Glutamatergic neuron (in vitro differentiated cells): ENCODE measurements around the gene PLCL2. TPM values are rescaled to one million over a fixed set of nuclear protein-coding genes. Genes with fewer than 3 reads are reported as not detected.

Experiments
- DNase-seq: peaks from one replicate; pipeline ENCODE4 v3.0.0; 2022
- H3K27ac Mint-ChIP-seq: one replicate; pipeline ENCODE4 v1.8.0; 2020; ENCODE audit warnings: mild to moderate bottlenecking, mixed read lengths, inconsistent platforms; ENCODE audit not compliant: unreplicated experiment
- H3K27me3 Mint-ChIP-seq: one replicate; pipeline ENCODE4 v1.8.0; 2020; ENCODE audit warnings: mild to moderate bottlenecking, moderate library complexity, mixed read lengths, inconsistent platforms; ENCODE audit not compliant: unreplicated experiment
- H3K36me3 Mint-ChIP-seq: one replicate; pipeline ENCODE4 v1.8.0; 2020; ENCODE audit warnings: mild to moderate bottlenecking, mixed read lengths, inconsistent platforms; ENCODE audit not compliant: unreplicated experiment
- H3K4me1 Mint-ChIP-seq: one replicate; pipeline ENCODE4 v1.8.0; 2020; ENCODE audit warnings: mild to moderate bottlenecking, low read depth, mixed read lengths, inconsistent platforms; ENCODE audit not compliant: unreplicated experiment
- H3K4me3 Mint-ChIP-seq: one replicate; pipeline ENCODE4 v1.8.0; 2020; ENCODE audit warnings: mild to moderate bottlenecking, mixed read lengths, inconsistent platforms; ENCODE audit not compliant: unreplicated experiment
- H3K9me3 Mint-ChIP-seq: one replicate; pipeline ENCODE4 v1.8.0; 2020; ENCODE audit warnings: mild to moderate bottlenecking, moderate library complexity, mixed read lengths, inconsistent platforms; ENCODE audit not compliant: unreplicated experiment
- total RNA-seq: library from RNA; stranded (reverse); fragmentation: NEBNext Ultra II Directional; extraction: Animal tissue kit (Norgen Biotek cat#: 25700); gene quantifications from one replicate; pipeline ENCODE4 v1.2.1, GENCODE V29; 2021; ENCODE audit not compliant: unreplicated experiment
- TF ChIP-seq, protein P1 (sequence below): fragments of 200-600 bp; sonication (generic); IDR thresholded peaks from one replicate; pipeline ENCODE4 v1.5.0; 2021; ENCODE audit not compliant: partially characterized antibody, unreplicated experiment

The PLCL2 gene
- total RNA-seq, 1 donor from 2014 or later: 71.1 TPM

DNA sequence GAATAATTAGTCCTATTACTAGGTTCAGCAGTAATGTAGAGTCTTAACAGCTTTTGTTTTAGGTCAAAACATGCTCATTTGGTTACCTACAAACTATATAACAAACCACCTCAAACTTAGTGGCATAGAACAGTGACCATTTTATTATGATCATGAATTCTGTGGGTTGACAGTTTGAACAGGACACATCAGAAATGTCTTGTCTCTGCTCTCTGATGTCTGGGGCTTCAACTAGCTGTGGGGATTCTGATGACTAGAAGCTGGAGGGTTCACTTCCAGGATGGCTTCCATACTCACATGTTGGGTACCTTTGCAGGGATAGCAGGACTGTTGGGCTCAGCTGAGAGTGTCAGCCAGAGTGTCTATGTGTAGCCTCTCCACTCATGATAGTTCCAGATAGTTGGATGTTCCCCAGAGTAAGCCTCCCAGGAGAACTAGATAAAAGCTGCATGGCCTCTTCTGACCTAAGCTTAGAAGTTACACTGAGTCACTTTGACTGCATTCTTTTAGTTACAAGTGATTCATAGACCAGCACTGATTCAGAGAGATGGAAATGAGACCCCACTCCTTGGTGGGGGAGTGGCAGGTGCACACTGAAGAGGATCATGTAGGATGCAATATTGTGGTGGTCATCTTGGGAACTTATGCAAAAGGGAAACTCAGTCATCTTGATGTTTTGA, 32.6 kb downstream of the PLCL2 start:
- Mint-ChIP-seq H3K4me3 (no peak overlapping the region), H3K27me3 (no peaks in the 10 kb centered on the region), H3K9me3 (peaks cover 2% of the 10 kb centered on the region), H3K27ac (no peak overlapping the region), H3K36me3 (no peaks in the 10 kb centered on the region), H3K4me1 (peaks cover 33% of the 10 kb centered on the region)
- no peak for DNase-seq
- TF ChIP-seq, protein P1, sequence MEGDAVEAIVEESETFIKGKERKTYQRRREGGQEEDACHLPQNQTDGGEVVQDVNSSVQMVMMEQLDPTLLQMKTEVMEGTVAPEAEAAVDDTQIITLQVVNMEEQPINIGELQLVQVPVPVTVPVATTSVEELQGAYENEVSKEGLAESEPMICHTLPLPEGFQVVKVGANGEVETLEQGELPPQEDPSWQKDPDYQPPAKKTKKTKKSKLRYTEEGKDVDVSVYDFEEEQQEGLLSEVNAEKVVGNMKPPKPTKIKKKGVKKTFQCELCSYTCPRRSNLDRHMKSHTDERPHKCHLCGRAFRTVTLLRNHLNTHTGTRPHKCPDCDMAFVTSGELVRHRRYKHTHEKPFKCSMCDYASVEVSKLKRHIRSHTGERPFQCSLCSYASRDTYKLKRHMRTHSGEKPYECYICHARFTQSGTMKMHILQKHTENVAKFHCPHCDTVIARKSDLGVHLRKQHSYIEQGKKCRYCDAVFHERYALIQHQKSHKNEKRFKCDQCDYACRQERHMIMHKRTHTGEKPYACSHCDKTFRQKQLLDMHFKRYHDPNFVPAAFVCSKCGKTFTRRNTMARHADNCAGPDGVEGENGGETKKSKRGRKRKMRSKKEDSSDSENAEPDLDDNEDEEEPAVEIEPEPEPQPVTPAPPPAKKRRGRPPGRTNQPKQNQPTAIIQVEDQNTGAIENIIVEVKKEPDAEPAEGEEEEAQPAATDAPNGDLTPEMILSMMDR: no peak

DNA sequence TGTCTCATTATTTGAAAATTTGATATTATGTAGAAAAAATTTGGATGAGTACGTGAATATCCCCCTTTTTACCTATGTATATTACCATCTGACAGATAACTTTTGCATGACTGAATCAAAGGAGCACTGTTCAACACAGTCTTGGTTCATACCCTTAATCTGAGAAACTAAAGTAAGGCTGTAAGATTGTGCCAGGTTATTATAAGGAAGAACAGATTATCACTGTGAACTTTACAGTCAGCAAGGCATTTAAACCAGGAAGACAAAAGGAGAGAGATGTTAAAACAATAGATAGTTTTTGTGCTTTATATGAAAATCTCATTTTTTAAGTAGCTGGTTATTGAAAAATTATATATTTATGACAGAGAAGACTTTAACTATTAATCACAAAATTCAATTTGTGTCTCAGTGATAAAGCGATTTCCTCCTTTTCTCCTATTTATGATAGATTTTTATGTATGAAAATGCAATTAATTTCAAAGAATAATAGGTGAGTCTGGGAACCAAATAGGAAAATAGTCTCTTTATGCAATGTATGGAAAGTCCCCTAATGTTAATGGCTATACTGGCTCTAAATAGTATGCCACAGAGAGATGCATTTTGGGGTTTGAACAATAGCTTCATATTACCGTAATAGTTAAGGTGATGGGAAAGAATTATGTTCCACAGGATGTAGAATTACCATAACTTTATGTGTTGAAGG, 33.4 kb downstream of the PLCL2 start:
- Mint-ChIP-seq H3K36me3 (no peaks in the 10 kb centered on the region), H3K4me1 (peaks cover 28% of the 10 kb centered on the region), H3K9me3 (no peaks in the 10 kb centered on the region), H3K27me3 (no peaks in the 10 kb centered on the region), H3K27ac (no peak overlapping the region), H3K4me3 (no peak overlapping the region)
- DNase-seq: no peak
- TF ChIP-seq, protein P1: no peak

DNA sequence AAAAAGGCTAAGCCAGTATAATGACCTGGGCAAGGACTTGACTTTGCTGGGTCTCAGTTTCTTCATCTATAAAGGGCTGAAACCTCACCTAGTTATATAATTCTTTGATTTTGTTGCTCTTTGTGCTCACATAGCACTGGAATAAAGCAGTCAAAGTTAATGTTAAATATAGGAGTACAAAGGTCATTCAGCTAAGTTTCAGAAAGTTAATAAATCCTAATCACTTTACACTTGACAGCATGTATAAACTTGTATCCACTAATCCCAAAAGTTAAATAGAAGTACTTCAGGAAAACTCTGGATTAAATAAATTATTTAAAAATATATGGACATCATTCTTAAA, 33.9 kb downstream of the PLCL2 start:
- no peaks in the 10 kb centered on the region for H3K9me3 Mint-ChIP-seq
- no peak overlapping the region for H3K4me3 Mint-ChIP-seq
- peaks cover 31% of the 10 kb centered on the region for H3K4me1 Mint-ChIP-seq
- no peak for DNase-seq
- no peaks in the 10 kb centered on the region for H3K36me3 Mint-ChIP-seq
- H3K27me3 Mint-ChIP-seq: no peaks in the 10 kb centered on the region
- no peak overlapping the region for H3K27ac Mint-ChIP-seq
- TF ChIP-seq, protein P1: no peak

DNA sequence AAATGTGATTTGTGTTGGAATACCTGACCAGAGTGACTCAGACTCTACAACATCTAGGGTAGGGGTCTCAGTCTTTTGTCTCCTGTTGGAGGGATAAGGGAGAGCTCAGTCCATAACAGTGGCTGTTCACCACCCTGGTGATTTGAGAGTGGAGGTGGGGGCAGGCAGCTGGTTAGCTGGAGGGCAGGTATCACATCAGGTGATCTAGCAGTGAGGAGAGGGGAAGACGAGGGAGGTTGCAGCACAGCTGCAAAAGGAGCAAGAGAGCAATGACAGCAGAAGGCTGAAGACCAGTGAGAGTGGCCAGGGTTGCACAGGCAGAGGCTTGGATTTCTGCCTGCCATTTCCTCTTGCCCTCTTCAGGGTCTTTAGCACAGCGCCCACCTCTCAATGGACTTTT, 38.4 kb downstream of the PLCL2 start:
- H3K9me3 Mint-ChIP-seq: no peaks in the 10 kb centered on the region
- H3K4me1 Mint-ChIP-seq: peaks cover 11% of the 10 kb centered on the region
- DNase-seq: no peak
- no peaks in the 10 kb centered on the region for H3K27me3 Mint-ChIP-seq
- no peak overlapping the region for H3K4me3 Mint-ChIP-seq
- TF ChIP-seq, protein P1: no peak
- no peaks in the 10 kb centered on the region for H3K36me3 Mint-ChIP-seq
- H3K27ac Mint-ChIP-seq: no peak overlapping the region

DNA sequence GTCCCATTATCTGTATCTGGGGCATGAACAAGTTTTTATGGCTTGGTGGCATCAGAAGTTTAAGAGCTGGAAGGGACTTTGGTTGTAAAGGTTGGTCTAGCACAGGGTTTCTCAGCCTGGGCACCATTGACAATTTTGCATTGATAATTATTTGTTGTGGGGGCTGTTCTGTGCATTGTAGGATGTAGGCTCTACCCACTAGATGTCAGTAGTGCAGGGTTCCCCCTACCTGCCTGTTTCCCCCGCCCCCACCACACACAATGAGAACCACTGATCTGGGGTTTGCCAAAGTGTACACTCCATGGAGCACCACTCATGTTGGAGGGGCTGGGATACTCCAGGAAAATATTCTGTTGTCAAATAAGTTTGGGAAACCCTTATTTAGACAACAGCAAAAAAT, 42.7 kb downstream of the PLCL2 start:
- peaks cover 2% of the 10 kb centered on the region for H3K27me3 Mint-ChIP-seq
- DNase-seq: no peak
- peaks cover 14% of the 10 kb centered on the region for H3K4me1 Mint-ChIP-seq
- H3K27ac Mint-ChIP-seq: no peak overlapping the region
- H3K9me3 Mint-ChIP-seq: no peaks in the 10 kb centered on the region
- TF ChIP-seq, protein P1: no peak
- H3K36me3 Mint-ChIP-seq: no peaks in the 10 kb centered on the region
- no peak overlapping the region for H3K4me3 Mint-ChIP-seq
